A549 (cell line): ENCODE data around the gene IL4I1.

Experiments used
- EP300 ChIP-seq, 2 experiments: fragments of >200 bp; sonication (Bioruptor Twin); formaldehyde crosslinking; IDR thresholded peaks; 2 replicates in 1 of 2; 3 replicates in 1 of 2; pipeline ENCODE4 v1.6.1; 2016 to 2017
- FOSB ChIP-seq: fragments of 250-450 bp; sonication (Bioruptor Pico); IDR thresholded peaks from 2 replicates; pipeline ENCODE4 v1.5.0; 2020; ENCODE audit warnings: mild to moderate bottlenecking, moderate library complexity
- HOXA7 ChIP-seq: fragments of 250-450 bp; sonication (Bioruptor Pico); IDR thresholded peaks from 2 replicates; pipeline ENCODE4 v1.5.0; 2020; ENCODE audit warnings: mild to moderate bottlenecking, moderate library complexity
- MAZ ChIP-seq: fragments of 150-350 bp; IDR thresholded peaks from 2 replicates; pipeline ENCODE4 v1.6.1; 2014; ENCODE audit warnings: antibody characterized with exemption, low read depth, low read length, borderline replicate concordance
- POLR2AphosphoS2 ChIP-seq: conservative IDR thresholded peaks from 2 replicates; pipeline ENCODE4 v1.6.1; 2012; ENCODE audit warnings: low read length, improper control_type of control experiment, inconsistent platforms
- ZC3H11A ChIP-seq: fragments of 450-650 bp; IDR thresholded peaks from 2 replicates; pipeline ENCODE4 v1.6.1; 2014; ENCODE audit warnings: antibody characterized with exemption, mild to moderate bottlenecking
- ZSCAN20 ChIP-seq: fragments of 250-450 bp; sonication (Bioruptor Pico); IDR thresholded peaks from 2 replicates; pipeline ENCODE4 v1.8.0; 2022; ENCODE audit warnings: mild to moderate bottlenecking, moderate library complexity
- TF ChIP-seq, protein P1 (sequence below): fragments of 250-450 bp; sonication (Bioruptor Pico); IDR thresholded peaks from 2 replicates; pipeline ENCODE4 v1.5.0; 2021; ENCODE audit warnings: mild to moderate bottlenecking, moderate library complexity, borderline replicate concordance
- TF ChIP-seq, protein P2 (sequence below): fragments of >200 bp; sonication (Bioruptor Twin); formaldehyde crosslinking; IDR thresholded peaks from 3 replicates; pipeline ENCODE4 v1.5.1; 2016
- TF ChIP-seq, protein P3 (sequence below): IDR thresholded peaks from 2 replicates; pipeline ENCODE4 v1.6.1; 2012; ENCODE audit warnings: low read depth, borderline replicate concordance
- TF ChIP-seq, protein P4 (sequence below): fragments of >200 bp; sonication (Bioruptor Twin); formaldehyde crosslinking; IDR thresholded peaks from 2 replicates; pipeline ENCODE4 v1.6.1; 2016
- TF ChIP-seq, protein P5 (sequence below): fragments of 450-650 bp; IDR thresholded peaks from 2 replicates; pipeline ENCODE4 v1.6.1; 2014; ENCODE audit warnings: antibody characterized with exemption

DNA sequence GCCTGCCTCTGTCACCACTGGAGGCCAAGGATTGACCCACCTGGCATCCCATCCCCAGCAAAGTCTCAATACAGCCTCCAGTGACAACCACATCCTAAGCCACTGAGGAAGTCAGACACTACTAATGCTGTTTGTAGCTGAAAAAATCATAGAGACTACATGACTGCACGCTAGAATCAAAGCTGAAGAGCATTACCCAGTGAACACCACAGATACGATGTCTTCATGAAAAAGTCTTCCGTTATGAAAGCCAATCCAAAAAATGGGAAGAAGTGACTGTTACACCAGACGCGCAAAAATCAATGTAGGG, 43.8 kb upstream of the IL4I1 start:
- TF ChIP-seq, protein P1, sequence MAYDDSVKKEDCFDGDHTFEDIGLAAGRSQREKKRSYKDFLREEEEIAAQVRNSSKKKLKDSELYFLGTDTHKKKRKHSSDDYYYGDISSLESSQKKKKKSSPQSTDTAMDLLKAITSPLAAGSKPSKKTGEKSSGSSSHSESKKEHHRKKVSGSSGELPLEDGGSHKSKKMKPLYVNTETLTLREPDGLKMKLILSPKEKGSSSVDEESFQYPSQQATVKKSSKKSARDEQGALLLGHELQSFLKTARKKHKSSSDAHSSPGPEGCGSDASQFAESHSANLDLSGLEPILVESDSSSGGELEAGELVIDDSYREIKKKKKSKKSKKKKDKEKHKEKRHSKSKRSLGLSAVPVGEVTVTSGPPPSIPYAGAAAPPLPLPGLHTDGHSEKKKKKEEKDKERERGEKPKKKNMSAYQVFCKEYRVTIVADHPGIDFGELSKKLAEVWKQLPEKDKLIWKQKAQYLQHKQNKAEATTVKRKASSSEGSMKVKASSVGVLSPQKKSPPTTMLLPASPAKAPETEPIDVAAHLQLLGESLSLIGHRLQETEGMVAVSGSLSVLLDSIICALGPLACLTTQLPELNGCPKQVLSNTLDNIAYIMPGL: no peak
- no peak for TF ChIP-seq FOSB (CRISPR knock-in tag)
- TF ChIP-seq, protein P2, sequence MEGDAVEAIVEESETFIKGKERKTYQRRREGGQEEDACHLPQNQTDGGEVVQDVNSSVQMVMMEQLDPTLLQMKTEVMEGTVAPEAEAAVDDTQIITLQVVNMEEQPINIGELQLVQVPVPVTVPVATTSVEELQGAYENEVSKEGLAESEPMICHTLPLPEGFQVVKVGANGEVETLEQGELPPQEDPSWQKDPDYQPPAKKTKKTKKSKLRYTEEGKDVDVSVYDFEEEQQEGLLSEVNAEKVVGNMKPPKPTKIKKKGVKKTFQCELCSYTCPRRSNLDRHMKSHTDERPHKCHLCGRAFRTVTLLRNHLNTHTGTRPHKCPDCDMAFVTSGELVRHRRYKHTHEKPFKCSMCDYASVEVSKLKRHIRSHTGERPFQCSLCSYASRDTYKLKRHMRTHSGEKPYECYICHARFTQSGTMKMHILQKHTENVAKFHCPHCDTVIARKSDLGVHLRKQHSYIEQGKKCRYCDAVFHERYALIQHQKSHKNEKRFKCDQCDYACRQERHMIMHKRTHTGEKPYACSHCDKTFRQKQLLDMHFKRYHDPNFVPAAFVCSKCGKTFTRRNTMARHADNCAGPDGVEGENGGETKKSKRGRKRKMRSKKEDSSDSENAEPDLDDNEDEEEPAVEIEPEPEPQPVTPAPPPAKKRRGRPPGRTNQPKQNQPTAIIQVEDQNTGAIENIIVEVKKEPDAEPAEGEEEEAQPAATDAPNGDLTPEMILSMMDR: no peak
- TF ChIP-seq, protein P3, sequence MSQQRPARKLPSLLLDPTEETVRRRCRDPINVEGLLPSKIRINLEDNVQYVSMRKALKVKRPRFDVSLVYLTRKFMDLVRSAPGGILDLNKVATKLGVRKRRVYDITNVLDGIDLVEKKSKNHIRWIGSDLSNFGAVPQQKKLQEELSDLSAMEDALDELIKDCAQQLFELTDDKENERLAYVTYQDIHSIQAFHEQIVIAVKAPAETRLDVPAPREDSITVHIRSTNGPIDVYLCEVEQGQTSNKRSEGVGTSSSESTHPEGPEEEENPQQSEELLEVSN: no peak
- TF ChIP-seq ZSCAN20 (CRISPR knock-in tag): no peak
- TF ChIP-seq, protein P4, sequence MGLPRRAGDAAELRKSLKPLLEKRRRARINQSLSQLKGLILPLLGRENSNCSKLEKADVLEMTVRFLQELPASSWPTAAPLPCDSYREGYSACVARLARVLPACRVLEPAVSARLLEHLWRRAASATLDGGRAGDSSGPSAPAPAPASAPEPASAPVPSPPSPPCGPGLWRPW: no peak
- TF ChIP-seq, protein P5, sequence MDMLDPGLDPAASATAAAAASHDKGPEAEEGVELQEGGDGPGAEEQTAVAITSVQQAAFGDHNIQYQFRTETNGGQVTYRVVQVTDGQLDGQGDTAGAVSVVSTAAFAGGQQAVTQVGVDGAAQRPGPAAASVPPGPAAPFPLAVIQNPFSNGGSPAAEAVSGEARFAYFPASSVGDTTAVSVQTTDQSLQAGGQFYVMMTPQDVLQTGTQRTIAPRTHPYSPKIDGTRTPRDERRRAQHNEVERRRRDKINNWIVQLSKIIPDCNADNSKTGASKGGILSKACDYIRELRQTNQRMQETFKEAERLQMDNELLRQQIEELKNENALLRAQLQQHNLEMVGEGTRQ: no peak
- no peak for TF ChIP-seq MAZ
- no peak for TF ChIP-seq HOXA7 (CRISPR knock-in tag)
- no peak for TF ChIP-seq POLR2AphosphoS2
- no peak for TF ChIP-seq EP300 (IDR thresholded peaks at IDR 0.05)
- no peak for TF ChIP-seq ZC3H11A
